ENCODE measurements around the gene FBXL4.

Gene FBXL4

GRCh38 chr6:98880486-98880885 lies 67.3 kb downstream of the FBXL4 start:
- no peaks in the 10 kb centered on the region for H3K4me1 ChIP-seq (ENCODE audit: control insufficient read depth, low read depth, low read length)
- H3K27me3 ChIP-seq (ENCODE audit: control insufficient read depth, insufficient read depth, low read length) = no peaks in the 10 kb centered on the region
- H3K4me3 ChIP-seq (ENCODE audit: low read length) = no peak overlapping the region
- no peaks in the 10 kb centered on the region for H3K9me3 ChIP-seq (ENCODE audit: control insufficient read depth, low read depth, low read length)
- H3K36me3 ChIP-seq (ENCODE audit: control insufficient read depth, low read depth, low read length) = no peaks in the 10 kb centered on the region
- no peak overlapping the region for H3K9ac ChIP-seq (ENCODE audit: low read length)
- no peak overlapping the region for H3K27ac ChIP-seq (ENCODE audit: low read length)

GRCh38 chr6:98877250-98877649 lies 70.5 kb downstream of the FBXL4 start:
- H3K4me3 ChIP-seq (ENCODE audit: low read length) = no peak overlapping the region
- no peaks in the 10 kb centered on the region for H3K27me3 ChIP-seq (ENCODE audit: control insufficient read depth, insufficient read depth, low read length)
- H3K9me3 ChIP-seq (ENCODE audit: control insufficient read depth, low read depth, low read length) = no peaks in the 10 kb centered on the region
- no peaks in the 10 kb centered on the region for H3K4me1 ChIP-seq (ENCODE audit: control insufficient read depth, low read depth, low read length)
- no peaks in the 10 kb centered on the region for H3K36me3 ChIP-seq (ENCODE audit: control insufficient read depth, low read depth, low read length)
- no peak overlapping the region for H3K9ac ChIP-seq (ENCODE audit: low read length)
- H3K27ac ChIP-seq (ENCODE audit: low read length) = no peak overlapping the region

GRCh38 chr6:98875375-98875774 lies 72.4 kb downstream of the FBXL4 start:
- Histone ChIP-seq H3K36me3 (ENCODE audit: control insufficient read depth, low read depth, low read length) (no peaks in the 10 kb centered on the region), H3K9me3 (ENCODE audit: control insufficient read depth, low read depth, low read length) (no peaks in the 10 kb centered on the region), H3K4me3 (ENCODE audit: low read length) (no peak overlapping the region), H3K9ac (ENCODE audit: low read length) (no peak overlapping the region), H3K4me1 (ENCODE audit: control insufficient read depth, low read depth, low read length) (no peaks in the 10 kb centered on the region), H3K27me3 (ENCODE audit: control insufficient read depth, insufficient read depth, low read length) (no peaks in the 10 kb centered on the region), H3K27ac (ENCODE audit: low read length) (no peak overlapping the region)

DNA sequence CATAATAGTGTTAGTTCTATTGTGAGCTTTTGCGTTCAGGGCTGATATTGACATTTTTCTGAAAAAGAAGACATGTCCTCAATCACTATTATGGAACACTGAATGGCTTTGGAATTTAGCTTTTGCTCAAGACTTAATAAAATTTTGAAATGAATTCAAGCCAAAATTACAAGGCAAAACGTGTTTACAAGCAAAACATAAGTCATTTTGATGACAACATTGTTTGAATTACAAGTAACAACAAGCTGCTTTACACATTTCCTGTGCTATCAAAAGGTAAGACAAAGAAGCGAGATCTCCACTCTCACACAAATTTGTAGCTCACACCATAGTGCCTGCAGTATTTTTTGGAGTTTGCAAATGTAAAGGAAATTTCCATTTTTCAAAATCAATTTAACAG lies 75.9 kb downstream of the FBXL4 start:
- H3K9me3 ChIP-seq (ENCODE audit: control insufficient read depth, low read depth, low read length) = no peaks in the 10 kb centered on the region
- no peak overlapping the region for H3K27ac ChIP-seq (ENCODE audit: low read length)
- H3K4me3 ChIP-seq (ENCODE audit: low read length) = no peak overlapping the region
- no peaks in the 10 kb centered on the region for H3K36me3 ChIP-seq (ENCODE audit: control insufficient read depth, low read depth, low read length)
- H3K4me1 ChIP-seq (ENCODE audit: control insufficient read depth, low read depth, low read length) = no peaks in the 10 kb centered on the region
- no peaks in the 10 kb centered on the region for H3K27me3 ChIP-seq (ENCODE audit: control insufficient read depth, insufficient read depth, low read length)
- no peak overlapping the region for H3K9ac ChIP-seq (ENCODE audit: low read length)

DNA sequence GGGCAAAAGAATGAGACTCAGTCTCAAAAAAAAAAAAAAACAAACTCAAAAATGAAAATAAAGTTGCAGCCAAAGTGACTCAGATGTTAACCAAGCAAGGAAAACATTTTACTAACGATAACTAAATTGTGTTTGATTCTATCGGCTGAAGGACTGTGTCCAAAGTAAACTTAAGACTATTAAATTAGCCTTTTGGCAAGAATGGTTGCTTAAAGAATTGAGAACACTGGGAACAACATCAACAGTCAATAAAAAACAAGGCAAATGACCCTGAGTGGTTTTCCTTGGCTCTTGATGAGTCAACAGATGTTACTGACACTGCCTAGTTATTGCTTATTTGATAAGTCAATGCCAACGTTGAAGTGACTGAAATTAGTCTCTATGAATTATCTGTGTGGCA lies 76.7 kb downstream of the FBXL4 start:
- H3K9ac ChIP-seq (ENCODE audit: low read length) = no peak overlapping the region
- no peak overlapping the region for H3K4me3 ChIP-seq (ENCODE audit: low read length)
- no peak overlapping the region for H3K27ac ChIP-seq (ENCODE audit: low read length)
- no peaks in the 10 kb centered on the region for H3K36me3 ChIP-seq (ENCODE audit: control insufficient read depth, low read depth, low read length)
- no peaks in the 10 kb centered on the region for H3K9me3 ChIP-seq (ENCODE audit: control insufficient read depth, low read depth, low read length)
- no peaks in the 10 kb centered on the region for H3K27me3 ChIP-seq (ENCODE audit: control insufficient read depth, insufficient read depth, low read length)
- H3K4me1 ChIP-seq (ENCODE audit: control insufficient read depth, low read depth, low read length) = no peaks in the 10 kb centered on the region

DNA sequence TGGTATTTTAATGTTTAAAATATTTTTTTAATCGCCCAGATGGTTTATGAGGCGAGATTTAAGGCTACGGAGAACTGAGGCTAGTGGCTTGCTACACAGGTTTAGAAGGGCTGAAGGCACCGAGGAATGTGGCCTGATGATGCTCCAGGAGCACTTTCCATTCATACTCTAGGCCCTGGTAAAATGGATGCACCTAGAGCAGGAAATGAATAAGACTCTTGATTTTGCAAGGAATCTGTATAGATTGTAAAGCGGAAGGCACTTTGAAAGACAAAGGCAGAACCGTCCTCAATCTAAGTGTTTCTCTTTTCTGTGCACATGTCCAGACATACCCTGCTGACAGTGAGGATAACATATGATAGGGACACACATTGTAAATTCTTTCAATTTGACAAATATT lies 83.2 kb downstream of the FBXL4 start:
- Histone ChIP-seq H3K36me3 (ENCODE audit: control insufficient read depth, low read depth, low read length) (no peaks in the 10 kb centered on the region), H3K9ac (ENCODE audit: low read length) (no peak overlapping the region), H3K27ac (ENCODE audit: low read length) (no peak overlapping the region), H3K27me3 (ENCODE audit: control insufficient read depth, insufficient read depth, low read length) (no peaks in the 10 kb centered on the region), H3K4me1 (ENCODE audit: control insufficient read depth, low read depth, low read length) (no peaks in the 10 kb centered on the region), H3K9me3 (ENCODE audit: control insufficient read depth, low read depth, low read length) (no peaks in the 10 kb centered on the region), H3K4me3 (ENCODE audit: low read length) (no peak overlapping the region)

DNA sequence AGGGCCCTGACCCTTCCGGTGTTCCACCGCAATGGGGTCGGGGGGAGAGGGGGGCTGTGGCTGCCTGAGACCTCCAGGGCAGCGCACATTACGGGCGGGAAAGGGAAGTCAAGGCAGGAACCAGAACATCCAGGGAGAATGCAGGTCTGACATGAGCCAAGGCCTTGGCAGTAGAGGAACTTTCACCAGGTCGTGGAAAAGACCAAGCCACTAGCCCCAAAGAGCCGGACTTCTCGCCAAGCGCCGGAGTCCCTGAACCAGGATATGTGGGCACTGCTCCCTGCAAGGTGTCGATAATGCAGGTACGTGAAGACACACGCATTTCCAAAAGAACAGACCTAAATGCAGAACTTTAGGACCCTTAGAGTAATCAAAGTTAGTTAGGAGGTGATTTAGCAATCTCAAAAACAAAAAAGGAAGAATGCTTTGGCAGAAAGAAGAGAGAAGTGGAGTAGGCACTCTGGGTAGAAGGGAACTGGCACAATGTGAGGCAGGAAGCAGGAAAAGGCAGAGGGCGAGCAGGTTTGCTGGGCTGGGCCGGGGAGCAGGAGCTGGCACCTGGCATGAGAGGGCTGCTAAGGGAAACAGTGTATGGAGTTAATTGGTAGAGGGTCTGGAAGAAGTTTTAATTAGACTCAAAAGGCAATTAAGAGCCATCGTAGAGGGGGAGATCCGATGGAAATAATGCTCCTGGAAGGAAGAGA lies 99.1 kb downstream of the FBXL4 start:
- H3K27me3 ChIP-seq (ENCODE audit: control insufficient read depth, insufficient read depth, low read length) = peaks cover 30% of the 10 kb centered on the region
- no peak overlapping the region for H3K4me3 ChIP-seq (ENCODE audit: low read length)
- no peaks in the 10 kb centered on the region for H3K36me3 ChIP-seq (ENCODE audit: control insufficient read depth, low read depth, low read length)
- H3K4me1 ChIP-seq (ENCODE audit: control insufficient read depth, low read depth, low read length) = peaks cover 12% of the 10 kb centered on the region
- H3K9me3 ChIP-seq (ENCODE audit: control insufficient read depth, low read depth, low read length) = no peaks in the 10 kb centered on the region
- no peak overlapping the region for H3K9ac ChIP-seq (ENCODE audit: low read length)
- no peak overlapping the region for H3K27ac ChIP-seq (ENCODE audit: low read length)

GRCh38 chr6:98847779-98848538 lies 99.8 kb downstream of the FBXL4 start:
- Histone ChIP-seq H3K9ac (ENCODE audit: low read length) (no peak overlapping the region), H3K9me3 (ENCODE audit: control insufficient read depth, low read depth, low read length) (no peaks in the 10 kb centered on the region), H3K27me3 (ENCODE audit: control insufficient read depth, insufficient read depth, low read length) (peaks cover 38% of the 10 kb centered on the region), H3K27ac (ENCODE audit: low read length) (no peak overlapping the region), H3K4me3 (ENCODE audit: low read length) (no peak overlapping the region), H3K36me3 (ENCODE audit: control insufficient read depth, low read depth, low read length) (no peaks in the 10 kb centered on the region), H3K4me1 (ENCODE audit: control insufficient read depth, low read depth, low read length) (peaks cover 12% of the 10 kb centered on the region)

- Histone ChIP-seq H3K9ac (ENCODE audit: low read length) (no peak overlapping the region), H3K27ac (ENCODE audit: low read length) (no peak overlapping the region), H3K36me3 (ENCODE audit: control insufficient read depth, low read depth, low read length) (no peaks in the 10 kb centered on the region), H3K4me1 (ENCODE audit: control insufficient read depth, low read depth, low read length) (peaks cover 12% of the 10 kb centered on the region), H3K9me3 (ENCODE audit: control insufficient read depth, low read depth, low read length) (no peaks in the 10 kb centered on the region), H3K27me3 (ENCODE audit: control insufficient read depth, insufficient read depth, low read length) (peaks cover 43% of the 10 kb centered on the region), H3K4me3 (ENCODE audit: low read length) (no peak overlapping the region)
Observed at GRCh38 chr6:98847416-98847778, 100.3 kb downstream of the FBXL4 start.

- H3K4me3 ChIP-seq (ENCODE audit: low read length) = no peak overlapping the region
- no peaks in the 10 kb centered on the region for H3K36me3 ChIP-seq (ENCODE audit: control insufficient read depth, low read depth, low read length)
- no peak overlapping the region for H3K27ac ChIP-seq (ENCODE audit: low read length)
- no peak overlapping the region for H3K9ac ChIP-seq (ENCODE audit: low read length)
- H3K27me3 ChIP-seq (ENCODE audit: control insufficient read depth, insufficient read depth, low read length) = peaks cover 57% of the 10 kb centered on the region
- H3K4me1 ChIP-seq (ENCODE audit: control insufficient read depth, low read depth, low read length) = peaks cover 20% of the 10 kb centered on the region
- H3K9me3 ChIP-seq (ENCODE audit: control insufficient read depth, low read depth, low read length) = no peaks in the 10 kb centered on the region
Observed at GRCh38 chr6:98846021-98846380, 101.7 kb downstream of the FBXL4 start.

DNA sequence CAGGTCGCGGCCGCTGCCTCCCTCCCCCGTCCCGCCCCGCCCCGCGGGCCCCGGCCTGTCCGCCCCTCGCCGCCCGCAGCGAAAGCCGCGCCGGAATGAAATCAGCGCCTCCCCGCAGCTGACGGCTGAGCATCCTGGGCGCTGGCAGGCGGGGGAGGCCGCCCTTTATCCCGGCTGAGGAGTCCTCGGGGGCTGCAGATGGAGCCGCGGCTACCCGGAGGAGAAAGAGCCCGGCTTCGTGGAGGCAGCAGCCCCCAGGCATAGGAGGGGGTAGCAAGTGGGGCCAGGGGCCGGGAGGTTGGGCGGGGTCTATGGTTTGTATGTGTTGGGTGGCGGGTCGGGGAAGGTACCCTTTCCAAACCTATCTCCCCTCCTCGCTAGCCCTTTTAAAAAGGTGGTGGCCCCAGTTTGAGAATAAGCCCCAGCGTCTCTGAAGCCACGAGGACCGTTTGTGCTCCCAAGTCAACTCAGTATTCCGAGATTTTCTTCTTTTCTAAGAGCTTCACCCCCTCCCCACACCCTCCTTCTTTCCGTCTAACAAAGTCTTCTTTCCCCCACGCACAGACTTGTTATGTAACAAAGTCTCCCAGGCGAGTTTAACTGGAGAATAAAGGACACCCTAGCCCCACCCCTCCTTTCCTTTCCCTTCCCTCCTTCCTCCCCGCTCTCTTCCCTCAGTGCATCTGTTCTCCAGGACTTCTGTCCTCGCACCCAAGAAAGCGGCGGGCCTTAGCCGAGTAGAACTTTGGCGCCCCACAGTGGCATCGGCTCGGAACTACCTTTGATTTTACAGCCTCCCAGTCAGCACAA lies 102.3 kb downstream of the FBXL4 start:
- peaks cover 20% of the 10 kb centered on the region for H3K4me1 ChIP-seq (ENCODE audit: control insufficient read depth, low read depth, low read length)
- no peaks in the 10 kb centered on the region for H3K36me3 ChIP-seq (ENCODE audit: control insufficient read depth, low read depth, low read length)
- no peaks in the 10 kb centered on the region for H3K9me3 ChIP-seq (ENCODE audit: control insufficient read depth, low read depth, low read length)
- no peak overlapping the region for H3K9ac ChIP-seq (ENCODE audit: low read length)
- H3K27ac ChIP-seq (ENCODE audit: low read length) = no peak overlapping the region
- H3K4me3 ChIP-seq (ENCODE audit: low read length) = peak overlapping the region; percentile 60
- peaks cover 63% of the 10 kb centered on the region for H3K27me3 ChIP-seq (ENCODE audit: control insufficient read depth, insufficient read depth, low read length)
